Loucy (cell line): Measurements from ENCODE around the gene MXRA8.

Experiments
- H2AFZ ChIP-seq: fragments of 200-600 bp; sonication (generic); 2 replicates; pipeline ENCODE4 v1.6.0; 2016; ENCODE audit warnings: antibody characterized with exemption, mild to moderate bottlenecking, low read length, moderate library complexity
- H3F3A ChIP-seq: fragments of 200-600 bp; 2 replicates; pipeline ENCODE4 v1.6.0; 2016; ENCODE audit warnings: antibody characterized with exemption, low read depth, mild to moderate bottlenecking
- H3K27me3 ChIP-seq: fragments of 200-600 bp; sonication (generic); 2 replicates; pipeline ENCODE4 v1.6.1; 2014; ENCODE audit warnings: low read length, mild to moderate bottlenecking; ENCODE audit not compliant: insufficient read depth, poor library complexity, severe bottlenecking
- H3K36me3 ChIP-seq: fragments of 200-600 bp; sonication (generic); 2 replicates; pipeline ENCODE4 v1.6.1; 2016; ENCODE audit warnings: low read length; ENCODE audit not compliant: insufficient read depth
- H3K4me1 ChIP-seq: fragments of 200-600 bp; sonication (generic); 2 replicates; pipeline ENCODE4 v1.5.1; 2014; ENCODE audit warnings: low read length, mild to moderate bottlenecking; ENCODE audit not compliant: insufficient read depth, poor library complexity, severe bottlenecking
- H3K4me2 ChIP-seq: fragments of 200-600 bp; sonication (generic); 2 replicates; pipeline ENCODE4 v1.6.0; 2014; ENCODE audit warnings: antibody characterized with exemption, low read length, low read depth, mild to moderate bottlenecking; ENCODE audit not compliant: poor library complexity, severe bottlenecking
- H3K4me3 ChIP-seq: fragments of 200-600 bp; sonication (generic); 2 replicates; pipeline ENCODE4 v1.5.1; 2014; ENCODE audit warnings: low read length, mild to moderate bottlenecking, mixed read lengths; ENCODE audit not compliant: poor library complexity, severe bottlenecking
- H3K79me2 ChIP-seq: fragments of 200-600 bp; sonication (generic); 2 replicates; pipeline ENCODE4 v1.6.1; 2014; ENCODE audit warnings: low read length; ENCODE audit not compliant: insufficient read depth
- H3K9ac ChIP-seq: fragments of 200-600 bp; sonication (generic); 2 replicates; pipeline ENCODE4 v1.6.0; 2014; ENCODE audit warnings: mild to moderate bottlenecking, low read depth, low read length, moderate library complexity; ENCODE audit not compliant: poor library complexity, severe bottlenecking
- H3K9me2 ChIP-seq: fragments of 200-600 bp; sonication (generic); replicated peaks from 2 replicates; pipeline ENCODE4 v1.6.1; 2016; ENCODE audit warnings: low read depth, low read length, mixed read lengths
- H3K9me3 ChIP-seq: fragments of 200-600 bp; sonication (generic); 2 replicates; pipeline ENCODE4 v1.6.1; 2014; ENCODE audit warnings: mild to moderate bottlenecking, antibody characterized with exemption, low read length, low read depth; ENCODE audit not compliant: insufficient read depth
- H4K20me1 ChIP-seq: fragments of 200-600 bp; sonication (generic); 2 replicates; pipeline ENCODE4 v1.6.0; 2014; ENCODE audit warnings: antibody characterized with exemption, low read length, mild to moderate bottlenecking; ENCODE audit not compliant: insufficient read depth, poor library complexity, severe bottlenecking
- EZH2phosphoT487 ChIP-seq: fragments of 200-600 bp; IDR thresholded peaks from 2 replicates; pipeline ENCODE4 v1.6.1; 2018; ENCODE audit warnings: antibody characterized with exemption, mild to moderate bottlenecking, moderate library complexity, borderline replicate concordance
- TF ChIP-seq, protein P1 (sequence below): fragments of 200-600 bp; sonication (generic); conservative IDR thresholded peaks from 2 replicates; pipeline ENCODE4 v1.5.1; 2014; ENCODE audit warnings: mild to moderate bottlenecking, antibody characterized with exemption, low read length

The MXRA8 gene

DNA sequence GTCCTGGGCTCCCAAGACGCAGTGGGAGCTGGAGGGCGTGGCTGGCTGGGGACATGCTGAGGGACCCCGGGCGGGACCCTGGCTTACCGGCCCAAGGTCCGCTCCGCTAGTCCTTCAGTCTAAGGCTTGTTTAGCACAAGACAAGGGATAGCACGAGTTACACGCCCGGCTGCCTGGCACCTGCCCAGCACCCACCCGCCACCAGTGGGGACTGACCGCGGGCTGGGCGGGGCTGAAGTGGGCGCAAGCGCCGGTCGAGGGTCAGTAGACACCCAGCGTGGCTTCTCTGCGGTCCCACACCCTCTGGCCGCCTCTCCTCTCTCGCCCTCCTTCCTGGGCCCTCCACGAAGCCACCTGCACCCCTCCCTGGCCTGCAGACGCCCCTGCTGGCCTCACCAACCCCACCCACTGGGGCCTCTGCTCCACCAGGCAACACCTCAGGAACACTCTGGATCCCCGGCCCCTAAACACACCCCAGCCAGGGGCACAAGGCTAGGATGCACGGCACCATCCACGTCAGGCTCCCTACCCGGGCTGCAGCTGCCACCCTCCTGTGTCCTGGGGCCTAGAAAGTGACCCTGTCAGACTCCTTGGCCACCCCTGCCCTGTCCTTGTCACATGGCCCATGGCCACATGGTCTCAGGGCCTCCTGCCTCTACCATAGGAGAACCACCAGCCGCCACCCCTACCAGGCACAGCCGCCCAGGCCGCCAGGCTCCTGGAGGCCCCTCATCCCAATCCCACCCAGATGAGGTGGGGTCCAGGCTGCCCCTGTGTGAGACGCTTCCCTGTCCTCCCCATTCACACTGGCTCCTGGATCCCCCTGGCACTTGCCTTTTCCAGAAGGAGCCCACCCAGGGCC lies 21.2 kb downstream of the MXRA8 start:
- Histone ChIP-seq H3K9ac (no peak overlapping the region), H3K4me3 (no peak overlapping the region), H3K4me2 (no peak overlapping the region), H4K20me1 (no peaks in the 10 kb centered on the region), H3F3A (no peaks in the 10 kb centered on the region), H3K79me2 (no peaks in the 10 kb centered on the region), H3K9me3 (no peaks in the 10 kb centered on the region), H3K4me1 (no peaks in the 10 kb centered on the region), H2AFZ (no peak overlapping the region), H3K36me3 (no peaks in the 10 kb centered on the region; the same call in 1 of the 2 replicates), H3K27me3 (no peaks in the 10 kb centered on the region), H3K9me2 (no peaks in the 10 kb centered on the region)
- no peak for TF ChIP-seq EZH2phosphoT487
- TF ChIP-seq, protein P1, sequence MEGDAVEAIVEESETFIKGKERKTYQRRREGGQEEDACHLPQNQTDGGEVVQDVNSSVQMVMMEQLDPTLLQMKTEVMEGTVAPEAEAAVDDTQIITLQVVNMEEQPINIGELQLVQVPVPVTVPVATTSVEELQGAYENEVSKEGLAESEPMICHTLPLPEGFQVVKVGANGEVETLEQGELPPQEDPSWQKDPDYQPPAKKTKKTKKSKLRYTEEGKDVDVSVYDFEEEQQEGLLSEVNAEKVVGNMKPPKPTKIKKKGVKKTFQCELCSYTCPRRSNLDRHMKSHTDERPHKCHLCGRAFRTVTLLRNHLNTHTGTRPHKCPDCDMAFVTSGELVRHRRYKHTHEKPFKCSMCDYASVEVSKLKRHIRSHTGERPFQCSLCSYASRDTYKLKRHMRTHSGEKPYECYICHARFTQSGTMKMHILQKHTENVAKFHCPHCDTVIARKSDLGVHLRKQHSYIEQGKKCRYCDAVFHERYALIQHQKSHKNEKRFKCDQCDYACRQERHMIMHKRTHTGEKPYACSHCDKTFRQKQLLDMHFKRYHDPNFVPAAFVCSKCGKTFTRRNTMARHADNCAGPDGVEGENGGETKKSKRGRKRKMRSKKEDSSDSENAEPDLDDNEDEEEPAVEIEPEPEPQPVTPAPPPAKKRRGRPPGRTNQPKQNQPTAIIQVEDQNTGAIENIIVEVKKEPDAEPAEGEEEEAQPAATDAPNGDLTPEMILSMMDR = no peak

GRCh38 chr1:1336446-1336845 lies 21.9 kb downstream of the MXRA8 start:
- H3K4me2 ChIP-seq = no peak overlapping the region

GRCh38 chr1:1335792-1336248 lies 22.5 kb downstream of the MXRA8 start:
- Histone ChIP-seq H4K20me1 (no peaks in the 10 kb centered on the region), H3K4me1 (no peaks in the 10 kb centered on the region), H3K4me2 (no peak overlapping the region), H3K4me3 (no peak overlapping the region), H3K9me2 (no peaks in the 10 kb centered on the region), H3K9ac (no peak overlapping the region), H3F3A (no peaks in the 10 kb centered on the region), H3K9me3 (no peaks in the 10 kb centered on the region), H2AFZ (no peak overlapping the region), H3K36me3 (no peaks in the 10 kb centered on the region; the same call in 1 of the 2 replicates), H3K27me3 (no peaks in the 10 kb centered on the region), H3K79me2 (no peaks in the 10 kb centered on the region)
- no peak for TF ChIP-seq EZH2phosphoT487
- TF ChIP-seq, protein P1 = no peak

More at GRCh38 chr1:1336446-1336845, 21.9 kb downstream of the MXRA8 start:
- Histone ChIP-seq H3K27me3 (no peaks in the 10 kb centered on the region), H3K9me3 (no peaks in the 10 kb centered on the region), H3K4me1 (no peaks in the 10 kb centered on the region), H4K20me1 (no peaks in the 10 kb centered on the region), H3K9ac (no peak overlapping the region), H3F3A (no peaks in the 10 kb centered on the region), H3K4me3 (no peak overlapping the region), H2AFZ (no peak overlapping the region), H3K79me2 (no peaks in the 10 kb centered on the region), H3K36me3 (no peaks in the 10 kb centered on the region; the same call in 1 of the 2 replicates), H3K9me2 (no peaks in the 10 kb centered on the region)
- no peak for TF ChIP-seq EZH2phosphoT487
- TF ChIP-seq, protein P1 = no peak
